H9 (cell line): Measurements from ENCODE around the gene NRM. TPM values are rescaled to one million over a fixed set of nuclear protein-coding genes. Genes with fewer than 3 reads are reported as not detected.

Experiments
- DNase-seq: peaks from one replicate; pipeline ENCODE4 v3.0.0-alpha.2; 2017
- H2AFZ ChIP-seq: one replicate; pipeline ENCODE4 v1.6.1; 2013; ENCODE audit warnings: mild to moderate bottlenecking, low read length, control low read depth, moderate library complexity
- H2AK5ac ChIP-seq: 2 replicates; pipeline ENCODE4 v1.6.1; 2013; ENCODE audit warnings: low read length, control low read depth, mixed read lengths; ENCODE audit not compliant: insufficient read length
- H2BK120ac ChIP-seq: one replicate; pipeline ENCODE4 v1.6.1; 2013; ENCODE audit warnings: low read depth, mild to moderate bottlenecking, low read length, control low read depth, inconsistent platforms; ENCODE audit not compliant: poor library complexity, severe bottlenecking
- H2BK12ac ChIP-seq: 2 replicates; pipeline ENCODE4 v1.6.1; 2013; ENCODE audit warnings: low read length, control low read depth, mixed read lengths, low read depth; ENCODE audit not compliant: insufficient read length
- H2BK15ac ChIP-seq: 2 replicates; pipeline ENCODE4 v1.6.1; 2013; ENCODE audit warnings: low read depth, low read length, control low read depth
- H2BK20ac ChIP-seq: one replicate; pipeline ENCODE4 v1.6.1; 2013; ENCODE audit warnings: low read depth, mild to moderate bottlenecking, low read length, control low read depth, inconsistent platforms; ENCODE audit not compliant: poor library complexity, severe bottlenecking
- H2BK5ac ChIP-seq: 2 replicates; pipeline ENCODE4 v1.6.1; 2013; ENCODE audit warnings: low read length, control low read depth, mixed read lengths; ENCODE audit not compliant: insufficient read length
- H3K14ac ChIP-seq: 2 replicates; pipeline ENCODE4 v1.6.1; 2013; ENCODE audit warnings: low read length, control low read depth; ENCODE audit not compliant: insufficient read depth
- H3K18ac ChIP-seq: 2 replicates; pipeline ENCODE4 v1.6.1; 2013; ENCODE audit warnings: low read depth, mild to moderate bottlenecking, mixed read lengths, low read length, control low read depth; ENCODE audit not compliant: insufficient read length
- H3K23ac ChIP-seq: 2 replicates; pipeline ENCODE4 v1.6.1; 2013; ENCODE audit warnings: low read length, control low read depth, mixed read lengths, low read depth; ENCODE audit not compliant: insufficient read length
- H3K23me2 ChIP-seq: 2 replicates; pipeline ENCODE4 v1.6.1; 2013; ENCODE audit warnings: low read depth, mild to moderate bottlenecking, mixed read lengths, low read length, control low read depth; ENCODE audit not compliant: insufficient read length, poor library complexity, severe bottlenecking
- H3K27ac ChIP-seq: 2 replicates; pipeline ENCODE4 v1.5.1; 2013; ENCODE audit warnings: low read length, control low read depth, mixed read lengths, low read depth; ENCODE audit not compliant: insufficient read length
- H3K27me3 ChIP-seq: 2 replicates; pipeline ENCODE4 v1.6.1; 2013; ENCODE audit warnings: low read length, control low read depth, inconsistent platforms; ENCODE audit not compliant: insufficient read depth
- H3K4ac ChIP-seq: 2 replicates; pipeline ENCODE4 v1.6.1; 2013; ENCODE audit warnings: low read depth, mild to moderate bottlenecking, control low read depth, inconsistent platforms, low read length, moderate library complexity
- H3K4me1 ChIP-seq: 2 replicates; pipeline ENCODE4 v1.6.1; 2013; ENCODE audit warnings: low read length, control low read depth, inconsistent platforms; ENCODE audit not compliant: insufficient read depth
- H3K4me2 ChIP-seq: 2 replicates; pipeline ENCODE4 v1.6.1; 2013; ENCODE audit warnings: low read length, control low read depth, mixed read lengths; ENCODE audit not compliant: insufficient read length, insufficient read depth
- H3K56ac ChIP-seq: 2 replicates; pipeline ENCODE4 v1.6.1; 2013; ENCODE audit warnings: low read depth, mild to moderate bottlenecking, mixed read lengths, low read length, control low read depth; ENCODE audit not compliant: insufficient read length
- H3K79me1 ChIP-seq: 2 replicates; pipeline ENCODE4 v1.6.1; 2013; ENCODE audit warnings: low read depth, mild to moderate bottlenecking, moderate library complexity, low read length, control low read depth, inconsistent platforms; ENCODE audit not compliant: insufficient read depth, poor library complexity, severe bottlenecking
- H3K79me2 ChIP-seq: 2 replicates; pipeline ENCODE4 v1.6.1; 2013; ENCODE audit warnings: low read length, control low read depth, inconsistent platforms; ENCODE audit not compliant: insufficient read depth
- H3K9ac ChIP-seq: 2 replicates; pipeline ENCODE4 v1.6.1; 2013; ENCODE audit warnings: low read length, control low read depth, mixed read lengths; ENCODE audit not compliant: insufficient read length; ENCODE audit errors: extremely low read depth
- H3K9me3 ChIP-seq: one replicate; pipeline ENCODE4 v1.6.1; 2013; ENCODE audit warnings: low read depth, low read length, inconsistent platforms; ENCODE audit not compliant: control insufficient read depth
- H3T11ph ChIP-seq: one replicate; pipeline ENCODE4 v1.6.1; 2013; ENCODE audit warnings: mild to moderate bottlenecking, low read length, control low read depth, inconsistent platforms
- H4K20me1 ChIP-seq: one replicate; pipeline ENCODE4 v1.6.1; 2013; ENCODE audit not compliant: control insufficient read depth, insufficient read length, insufficient read depth
- H4K5ac ChIP-seq: 2 replicates; pipeline ENCODE4 v1.6.1; 2013; ENCODE audit warnings: low read depth, mild to moderate bottlenecking, mixed read lengths, low read length, control low read depth; ENCODE audit not compliant: insufficient read length
- H4K8ac ChIP-seq: replicated peaks from 2 replicates; pipeline ENCODE4 v1.6.1; 2013; ENCODE audit warnings: low read length, control low read depth, mixed read lengths, low read depth; ENCODE audit not compliant: insufficient read length
- H4K91ac ChIP-seq: 2 replicates; pipeline ENCODE4 v1.6.1; 2013; ENCODE audit warnings: low read depth, mild to moderate bottlenecking, moderate library complexity, mixed read lengths, low read length, control low read depth; ENCODE audit not compliant: insufficient read length
- H3K27ac Mint-ChIP-seq, 3 experiments: 2 replicates in 2 of 3; 3 replicates in 1 of 3; pipeline ENCODE4 v1.8.0; 2020 to 2021; ENCODE audit warnings: mixed read lengths in 3 of 3, mild to moderate bottlenecking in 1 of 3, moderate library complexity in 1 of 3
- H3K27me3 Mint-ChIP-seq: 2 replicates; pipeline ENCODE4 v1.8.0; 2021; ENCODE audit warnings: low read depth, mild to moderate bottlenecking, moderate library complexity, mixed read lengths
- H3K36me3 Mint-ChIP-seq, 3 experiments: 2 replicates in 2 of 3; 3 replicates in 1 of 3; pipeline ENCODE4 v1.8.0; 2020 to 2021; ENCODE audit warnings: low read depth in 3 of 3, mixed read lengths in 3 of 3; ENCODE audit not compliant: insufficient read depth in 1 of 3
- H3K4me1 Mint-ChIP-seq, 2 experiments: 2 replicates each; pipeline ENCODE4 v1.8.0; 2020; ENCODE audit warnings: mixed read lengths in 2 of 2
- H3K4me3 Mint-ChIP-seq, 2 experiments: 2 replicates in 1 of 2; 3 replicates in 1 of 2; pipeline ENCODE4 v1.8.0; 2020 to 2021; ENCODE audit warnings: mild to moderate bottlenecking in 2 of 2, mixed read lengths in 2 of 2, moderate library complexity in 1 of 2
- H3K9me3 Mint-ChIP-seq, 2 experiments: 2 replicates in 1 of 2; 3 replicates in 1 of 2; pipeline ENCODE4 v1.8.0; 2020; ENCODE audit warnings: mild to moderate bottlenecking in 2 of 2, mixed read lengths in 2 of 2, moderate library complexity in 1 of 2
- CTCF ChIP-seq: fragments of 200-600 bp; sonication (generic); conservative IDR thresholded peaks from 3 replicates; pipeline ENCODE4 v1.8.0; 2021; ENCODE audit warnings: antibody characterized with exemption, mild to moderate bottlenecking
- WGBS: extraction: QIAGEN DNeasy Blood & Tissue Kit; methylation state at CpG from one replicate; pipeline ENCODE4 v1.1.7; 2013; ENCODE audit warnings: missing lambda C conversion rate, low lambda C conversion rate, mixed read lengths; ENCODE audit not compliant: insufficient read length; ENCODE audit errors: extremely low coverage; 5-methylcytosine and 5-hydroxymethylcytosine counted together
- total RNA-seq: library from RNA; stranded (reverse); gene quantifications from 2 replicates; pipeline ENCODE4 v1.2.1, GENCODE V29; 2021

The NRM gene
- total RNA-seq, 1 experiment from 2014 or later: 36.5 TPM

GRCh38 chr6:30676660-30677285 lies 14.0 kb downstream of the NRM start:
- Histone ChIP-seq H3K23me2 (peaks cover 4% of the 10 kb centered on the region), H3K4me2 (no peak overlapping the region), H3K79me1 (peaks cover 3% of the 10 kb centered on the region), H2AK5ac (no peak overlapping the region), H2BK120ac (no peak overlapping the region), H4K91ac (no peak overlapping the region), H3K4ac (no peak overlapping the region), H2BK12ac (no peak overlapping the region), H3T11ph (no peak overlapping the region), H3K9me3 (no peaks in the 10 kb centered on the region), H3K18ac (no peak overlapping the region), H3K4me1 (no peaks in the 10 kb centered on the region; the same call in 1 of the 2 replicates), H3K27ac (no peak overlapping the region), H2BK15ac (no peak overlapping the region), H4K8ac (no peak overlapping the region), H3K56ac (no peak overlapping the region), H2BK5ac (no peak overlapping the region), H3K79me2 (no peaks in the 10 kb centered on the region), H3K23ac (no peak overlapping the region), H4K5ac (no peak overlapping the region), H3K14ac (no peak overlapping the region), H2AFZ (no peak overlapping the region), H3K27me3 (no peaks in the 10 kb centered on the region), H4K20me1 (no peaks in the 10 kb centered on the region), H2BK20ac (no peak overlapping the region), H3K9ac (no peak overlapping the region)
- whole genome bisulfite sequencing: no CpG with 5 or more reads among the region's 10 CpGs
- no peaks in the 10 kb centered on the region; a peak in 1 of 5 replicates for H3K9me3 Mint-ChIP-seq
- no peaks in the 10 kb centered on the region for H3K27me3 Mint-ChIP-seq
- H3K27ac Mint-ChIP-seq: peak overlapping the region in 1 of 3 experiments; percentile 75; a peak in 1 of 7 replicates
- H3K36me3 Mint-ChIP-seq: peaks cover 10 to 30% (median 25%) of the 10 kb centered on the region in 3 experiments; a peak in 6 of 7 replicates
- H3K4me1 Mint-ChIP-seq: peaks cover 19 to 22% of the 10 kb centered on the region in 2 experiments
- TF ChIP-seq CTCF: no peak
- no peak overlapping the region; a peak in 1 of 5 replicates for H3K4me3 Mint-ChIP-seq
- DNase-seq: no peak
